Hematopoietic multipotent progenitor cell treated with erythropoietin and hydrocortisone succinate and interleukin-3 and kit ligand, for 6 days (in vitro differentiated cells): ENCODE data around the gene CYB5D1.

Experiments
- DNase-seq: peaks from one replicate; pipeline ENCODE4 v3.0.0-alpha.2; 2015

The CYB5D1 gene

DNA sequence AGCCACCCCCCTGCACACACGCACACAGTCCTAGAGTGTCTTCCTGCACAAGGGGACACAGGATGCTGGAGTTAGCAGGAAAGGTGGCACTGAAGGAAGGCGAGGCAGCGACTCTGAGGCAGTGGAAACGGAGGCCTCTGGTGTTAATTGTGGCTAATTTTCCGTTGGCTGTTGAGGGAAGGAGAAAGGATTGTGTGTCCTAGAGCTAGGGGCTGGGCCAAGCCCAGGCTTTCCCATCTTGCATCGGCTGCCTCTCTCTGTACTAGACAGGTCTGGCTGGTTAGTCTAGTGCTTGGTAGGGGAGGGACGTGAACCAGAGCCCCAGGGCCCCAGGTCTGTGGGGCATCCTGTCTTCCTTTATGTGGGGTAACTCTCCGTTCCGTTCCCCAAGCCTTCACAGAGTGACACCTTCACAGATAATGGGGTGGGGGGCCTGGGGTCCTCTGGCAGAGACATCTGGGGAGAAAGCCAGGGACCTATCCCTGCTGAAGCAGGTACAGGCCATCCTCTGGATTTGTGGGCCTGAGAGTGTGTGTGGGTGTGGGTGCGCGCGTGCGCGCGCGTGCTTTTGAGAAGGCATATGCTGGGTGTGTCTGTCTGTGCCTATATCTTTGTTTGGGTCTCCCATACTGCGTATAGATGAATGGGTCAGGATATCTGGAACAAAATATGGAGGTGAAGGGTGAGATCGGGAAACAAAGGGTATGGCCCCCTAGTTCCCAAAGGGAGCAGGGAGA is 30.5 kb downstream of the CYB5D1 start, which contains the start of gene CHD3:
Gene CHD3 (plus strand): TSS at position 606 of the 737 bp plus-strand sequence. CDS start 212 bp downstream, outside the sequence.
- DNase-seq: peak; percentile 25

- peak; percentile 97 for DNase-seq
These were observed 31.6 kb downstream of the CYB5D1 start for GRCh38 chr17:7889166-7889955.

DNA sequence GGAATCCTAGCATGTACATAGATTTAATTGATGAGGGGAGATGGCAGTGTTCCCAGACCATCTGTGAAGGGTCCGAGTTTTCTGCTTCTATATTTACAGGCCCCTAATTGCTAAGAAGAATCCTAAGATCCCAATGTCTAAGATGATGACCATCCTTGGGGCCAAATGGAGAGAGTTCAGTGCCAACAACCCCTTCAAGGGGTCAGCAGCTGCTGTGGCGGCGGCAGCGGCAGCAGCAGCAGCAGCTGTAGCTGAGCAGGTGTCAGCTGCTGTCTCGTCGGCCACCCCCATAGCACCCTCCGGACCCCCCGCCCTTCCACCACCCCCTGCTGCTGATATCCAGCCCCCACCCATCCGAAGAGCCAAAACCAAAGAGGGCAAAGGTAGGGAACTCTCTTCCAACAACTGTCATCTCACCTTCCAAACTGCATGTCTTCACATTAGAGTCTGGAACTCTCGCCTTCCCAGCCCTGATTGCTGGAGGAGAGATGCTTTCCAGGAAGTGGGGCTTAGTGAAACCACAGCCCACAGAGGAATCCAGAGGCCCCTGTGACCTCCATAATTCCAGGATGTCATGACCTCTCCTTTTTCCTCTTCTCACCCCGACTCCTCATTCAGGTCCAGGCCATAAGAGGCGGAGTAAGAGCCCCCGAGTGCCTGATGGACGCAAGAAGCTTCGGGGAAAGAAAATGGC is 35.5 kb downstream of the CYB5D1 start:
- DNase-seq: no peak

DNA sequence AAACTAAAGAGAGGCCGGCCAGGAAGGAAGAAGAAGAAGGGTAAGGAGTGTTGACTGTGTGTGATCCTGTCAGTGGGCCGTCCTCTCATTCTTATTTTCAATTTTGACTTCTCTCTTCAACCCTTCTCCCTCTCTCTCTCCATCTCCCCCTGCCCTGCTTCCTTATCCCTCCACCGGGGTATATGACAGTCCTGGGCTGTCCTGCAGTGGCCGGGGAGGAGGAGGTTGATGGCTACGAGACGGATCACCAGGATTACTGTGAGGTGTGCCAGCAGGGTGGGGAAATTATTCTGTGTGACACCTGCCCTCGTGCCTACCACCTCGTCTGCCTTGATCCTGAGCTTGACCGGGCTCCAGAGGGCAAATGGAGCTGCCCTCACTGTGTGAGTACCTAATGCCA is 36.4 kb downstream of the CYB5D1 start:
- DNase-seq: no peak

GRCh38 chr17:7894866-7895265 is 37.1 kb downstream of the CYB5D1 start:
- no peak for DNase-seq

DNA sequence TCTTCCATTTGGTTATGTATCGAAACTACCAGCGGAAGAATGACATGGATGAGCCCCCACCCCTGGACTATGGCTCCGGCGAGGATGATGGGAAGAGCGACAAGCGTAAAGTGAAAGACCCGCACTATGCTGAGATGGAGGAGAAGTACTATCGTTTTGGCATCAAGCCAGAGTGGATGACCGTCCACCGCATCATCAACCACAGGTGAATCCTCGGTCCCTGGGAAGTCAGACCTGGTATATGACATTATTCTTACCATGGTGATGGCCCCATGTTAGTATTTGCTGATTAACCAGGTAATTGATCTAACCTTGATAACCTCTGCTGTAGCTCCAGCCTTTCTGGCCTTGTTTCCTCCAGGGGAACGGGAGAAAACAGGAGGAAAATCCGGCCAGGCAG is 39.3 kb downstream of the CYB5D1 start:
- DNase-seq: no peak

DNA sequence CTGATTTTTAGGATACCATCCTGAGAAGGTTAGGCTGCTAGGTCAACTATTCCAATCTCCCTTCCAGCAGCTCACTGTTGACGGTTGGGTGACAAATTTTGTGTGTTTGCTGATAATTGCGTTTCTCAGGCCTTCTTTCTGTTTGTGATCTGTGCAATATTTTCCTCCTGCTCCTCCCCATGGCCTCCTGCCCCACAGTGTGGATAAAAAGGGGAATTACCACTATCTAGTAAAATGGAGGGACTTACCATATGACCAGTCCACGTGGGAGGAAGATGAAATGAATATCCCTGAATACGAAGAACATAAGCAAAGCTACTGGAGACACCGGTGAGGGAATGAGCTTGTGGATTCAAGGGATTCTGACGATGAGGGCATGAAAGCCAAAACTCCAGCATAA is 40.0 kb downstream of the CYB5D1 start:
- DNase-seq: peak; percentile 77

DNA sequence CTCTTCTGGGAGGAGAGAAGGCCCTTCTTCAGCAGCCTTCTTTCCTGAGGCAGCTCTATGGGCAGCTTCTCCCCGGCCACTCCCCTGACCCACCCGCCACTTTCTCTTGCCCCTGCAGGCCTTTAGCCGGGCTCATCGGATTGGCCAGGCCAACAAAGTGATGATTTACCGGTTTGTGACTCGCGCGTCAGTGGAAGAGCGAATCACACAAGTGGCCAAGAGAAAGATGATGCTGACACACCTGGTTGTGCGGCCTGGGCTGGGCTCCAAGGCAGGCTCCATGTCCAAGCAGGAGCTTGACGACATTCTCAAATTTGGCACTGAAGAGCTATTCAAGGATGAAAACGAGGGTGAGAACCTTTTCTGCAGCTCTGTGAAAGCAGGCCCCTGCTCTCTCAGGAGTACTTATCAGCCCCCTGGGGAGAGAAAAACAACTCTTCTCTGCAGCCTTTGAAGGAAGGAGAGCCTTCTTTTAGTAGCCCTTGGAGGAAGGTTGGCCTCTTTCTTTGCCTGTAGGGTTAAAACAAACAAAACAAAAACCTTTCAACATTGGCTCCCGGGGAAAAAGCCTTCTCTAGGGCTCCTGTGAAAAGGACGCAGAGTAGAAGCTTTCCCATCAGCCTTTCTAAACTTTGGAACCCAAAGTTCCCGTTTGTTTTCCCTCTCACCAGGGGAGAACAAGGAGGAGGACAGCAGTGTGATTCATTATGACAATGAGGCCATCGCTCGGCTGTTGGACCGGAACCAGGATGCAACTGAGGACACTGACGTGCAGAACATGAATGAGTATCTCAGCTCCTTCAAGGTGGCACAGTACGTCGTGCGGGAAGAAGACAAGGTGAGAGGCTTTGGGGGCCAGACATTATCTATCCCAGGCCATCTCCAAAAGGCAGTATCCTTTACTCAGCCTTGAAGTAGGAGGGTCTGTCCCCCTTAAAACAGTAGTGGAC is 45.6 kb downstream of the CYB5D1 start:
- no peak for DNase-seq

GRCh38 chr17:7909089-7909488 is 51.3 kb downstream of the CYB5D1 start:
- DNase-seq: no peak

DNA sequence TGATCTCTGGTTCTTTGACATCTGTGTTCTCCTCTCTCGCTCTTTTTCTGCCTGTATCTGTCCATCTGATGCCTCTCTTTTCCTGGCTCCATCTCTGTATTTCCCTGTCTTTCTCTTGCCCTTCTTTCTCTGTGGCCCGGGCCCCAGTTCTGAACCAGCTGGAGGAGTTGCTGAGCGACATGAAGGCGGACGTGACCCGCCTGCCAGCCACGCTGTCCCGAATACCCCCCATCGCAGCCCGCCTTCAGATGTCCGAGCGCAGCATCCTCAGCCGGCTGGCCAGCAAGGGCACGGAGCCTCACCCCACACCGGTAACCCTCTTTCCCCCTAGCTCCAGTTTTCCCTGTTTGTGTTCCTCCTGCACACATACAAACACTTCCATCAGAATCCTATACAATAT is 52.5 kb downstream of the CYB5D1 start:
- no peak for DNase-seq

DNA sequence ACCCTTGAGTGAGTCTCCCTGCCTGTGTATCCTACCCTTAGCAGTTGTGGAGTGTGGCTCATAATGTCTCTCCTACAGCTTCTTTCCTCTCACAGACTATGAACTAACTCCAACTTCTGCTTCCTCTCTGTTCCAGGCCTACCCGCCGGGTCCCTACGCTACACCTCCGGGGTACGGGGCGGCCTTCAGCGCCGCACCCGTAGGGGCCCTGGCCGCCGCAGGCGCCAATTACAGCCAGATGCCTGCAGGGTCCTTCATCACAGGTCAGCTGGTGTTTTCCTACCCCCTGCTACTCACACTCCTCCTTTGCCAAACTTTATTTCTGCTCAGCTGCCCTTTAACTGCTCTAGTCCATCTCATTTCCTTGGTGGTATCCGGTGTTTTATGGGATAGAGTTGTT is 52.9 kb downstream of the CYB5D1 start:
- no peak for DNase-seq

DNA sequence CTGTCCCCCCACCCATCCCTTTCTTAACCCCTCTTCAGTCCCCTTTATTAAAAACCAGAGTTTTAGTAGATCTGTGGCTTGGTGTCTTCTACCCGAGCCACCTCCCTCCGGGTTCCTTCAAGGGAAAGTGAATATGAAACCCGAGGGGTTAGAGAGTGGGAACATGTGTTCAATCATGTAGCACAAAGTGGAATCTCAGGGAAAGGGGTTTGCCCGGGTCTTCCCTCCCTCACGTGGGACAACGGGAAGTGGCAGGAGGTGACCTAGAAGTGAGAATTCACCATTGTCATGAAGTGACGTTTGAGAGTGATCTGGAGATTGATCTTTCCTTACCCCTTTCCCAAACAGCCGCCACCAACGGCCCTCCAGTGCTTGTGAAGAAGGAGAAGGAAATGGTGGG is 53.3 kb downstream of the CYB5D1 start:
- DNase-seq: no peak
